Neural cell (in vitro differentiated cells): ENCODE results near the gene FAM161B.

Experiments used
- CTCF ChIP-seq: fragments of 450-650 bp; IDR thresholded peaks from 2 replicates; pipeline ENCODE4 v1.5.1; 2014; ENCODE audit warnings: antibody characterized with exemption, mild to moderate bottlenecking, moderate library complexity; ENCODE audit not compliant: poor library complexity, severe bottlenecking
- EZH2 ChIP-seq: fragments of 200-600, 300-800 bp; shearing (Covaris generic), sonication (generic); IDR thresholded peaks from 2 replicates; pipeline ENCODE4 v1.6.1; 2014; ENCODE audit warnings: antibody characterized with exemption, low read length, borderline replicate concordance, mild to moderate bottlenecking; ENCODE audit not compliant: insufficient read depth, poor library complexity, severe bottlenecking
- MXI1 ChIP-seq: fragments of 450-650 bp; conservative IDR thresholded peaks from 2 replicates; pipeline ENCODE4 v1.6.1; 2014; ENCODE audit warnings: antibody characterized with exemption, mild to moderate bottlenecking; ENCODE audit not compliant: poor library complexity, severe bottlenecking
- POLR2AphosphoS5 ChIP-seq: IDR thresholded peaks from 2 replicates; pipeline ENCODE4 v1.6.1; 2012
- REST ChIP-seq: IDR thresholded peaks from 2 replicates; pipeline ENCODE4 v1.6.1; 2012; ENCODE audit warnings: borderline replicate concordance

- TF ChIP-seq EZH2 (no peak), CTCF (no peak), REST (no peak), POLR2AphosphoS5 (no peak), MXI1 (no peak)
Observed at GRCh38 chr14:73916324-73916723, 33.6 kb downstream of the FAM161B start.
